ENCODE measurements around the gene MAPKAP1. TPM values are rescaled to one million over a fixed set of nuclear protein-coding genes. Genes with fewer than 3 reads are reported as not detected.
"Not testable (repeated sequence)": the region's sequence is repeated elsewhere in the genome, so short reads cannot be mapped to it uniquely, and the experiment has no call there.

Gene MAPKAP1
- total RNA-seq, 1 experiment from 2014 or later, result 104 TPM

GRCh38 chr9:125412166-125412565, 294.8 kb downstream of the MAPKAP1 start:
- DNase-seq (ENCODE audit: low read depth, low spot score), result no peak
- in situ Hi-C loops (cut with HindIII; ENCODE audit: low pct_unique_long_range_greater_than_20kb, low sequenced_read_pairs), result no loop called here

- no peak for DNase-seq (ENCODE audit: low read depth, low spot score)
These were observed 295.7 kb downstream of the MAPKAP1 start for GRCh38 chr9:125411171-125411756.

GRCh38 chr9:125410522-125410894, 296.5 kb downstream of the MAPKAP1 start:
- in situ Hi-C loops (cut with HindIII; ENCODE audit: low pct_unique_long_range_greater_than_20kb, low sequenced_read_pairs), result no loop called here
- no peak for DNase-seq (ENCODE audit: low read depth, low spot score)

More at GRCh38 chr9:125411171-125411756, 295.7 kb downstream of the MAPKAP1 start:
- in situ Hi-C loops (cut with HindIII; ENCODE audit: low pct_unique_long_range_greater_than_20kb, low sequenced_read_pairs), result no loop called here

GRCh38 chr9:125409637-125410521, 297.1 kb downstream of the MAPKAP1 start:
- peak; percentile 22 for DNase-seq (ENCODE audit: low read depth, low spot score)
- in situ Hi-C loops (cut with HindIII; ENCODE audit: low pct_unique_long_range_greater_than_20kb, low sequenced_read_pairs), result no loop called here

- no peak for DNase-seq (ENCODE audit: low read depth, low spot score)
- in situ Hi-C loops (cut with HindIII; ENCODE audit: low pct_unique_long_range_greater_than_20kb, low sequenced_read_pairs), result no loop called here
These were observed 297.8 kb downstream of the MAPKAP1 start for GRCh38 chr9:125409217-125409636.

- DNase-seq (ENCODE audit: low read depth, low spot score), result peak; percentile 66
- in situ Hi-C loops (cut with HindIII; ENCODE audit: low pct_unique_long_range_greater_than_20kb, low sequenced_read_pairs), result no loop called here
These were observed 298.8 kb downstream of the MAPKAP1 start for GRCh38 chr9:125407974-125408900.

GRCh38 chr9:125407432-125407973, 299.5 kb downstream of the MAPKAP1 start:
- in situ Hi-C loops (cut with HindIII; ENCODE audit: low pct_unique_long_range_greater_than_20kb, low sequenced_read_pairs), result no loop called here

GRCh38 chr9:125406810-125407087, 300.3 kb downstream of the MAPKAP1 start:
- in situ Hi-C loops (cut with HindIII; ENCODE audit: low pct_unique_long_range_greater_than_20kb, low sequenced_read_pairs), result no loop called here
- DNase-seq (ENCODE audit: low read depth, low spot score), result no peak

More at GRCh38 chr9:125407432-125407973, 299.5 kb downstream of the MAPKAP1 start:
- no peak for DNase-seq (ENCODE audit: low read depth, low spot score)

GRCh38 chr9:125405938-125406809, 300.8 kb downstream of the MAPKAP1 start:
- peak; percentile 52 for DNase-seq (ENCODE audit: low read depth, low spot score)
- in situ Hi-C loops (cut with HindIII; ENCODE audit: low pct_unique_long_range_greater_than_20kb, low sequenced_read_pairs), result no loop called here

- in situ Hi-C loops (cut with HindIII; ENCODE audit: low pct_unique_long_range_greater_than_20kb, low sequenced_read_pairs), result no loop called here
These were observed 302.3 kb downstream of the MAPKAP1 start for GRCh38 chr9:125404733-125405132.

GRCh38 chr9:125400725-125401716, 306.0 kb downstream of the MAPKAP1 start:
- in situ Hi-C loops (cut with HindIII; ENCODE audit: low pct_unique_long_range_greater_than_20kb, low sequenced_read_pairs), result no loop called here
- no peak for DNase-seq (ENCODE audit: low read depth, low spot score)

More at GRCh38 chr9:125404733-125405132, 302.3 kb downstream of the MAPKAP1 start:
- DNase-seq (ENCODE audit: low read depth, low spot score), result no peak

- in situ Hi-C loops (cut with HindIII; ENCODE audit: low pct_unique_long_range_greater_than_20kb, low sequenced_read_pairs); DNase-seq (ENCODE audit: low read depth, low spot score): not testable (repeated sequence)
These were observed 306.8 kb downstream of the MAPKAP1 start for GRCh38 chr9:125400232-125400631.

GRCh38 chr9:125399666-125400065, 307.3 kb downstream of the MAPKAP1 start:
- in situ Hi-C loops (cut with HindIII; ENCODE audit: low pct_unique_long_range_greater_than_20kb, low sequenced_read_pairs), result no loop called here
- no peak for DNase-seq (ENCODE audit: low read depth, low spot score)

GRCh38 chr9:125399165-125399564, 307.8 kb downstream of the MAPKAP1 start:
- in situ Hi-C loops (cut with HindIII; ENCODE audit: low pct_unique_long_range_greater_than_20kb, low sequenced_read_pairs), result no loop called here
- no peak for DNase-seq (ENCODE audit: low read depth, low spot score)

- in situ Hi-C loops (cut with HindIII; ENCODE audit: low pct_unique_long_range_greater_than_20kb, low sequenced_read_pairs), result no loop called here
- DNase-seq (ENCODE audit: low read depth, low spot score), result no peak
These were observed 308.8 kb downstream of the MAPKAP1 start for GRCh38 chr9:125398243-125398642.

GRCh38 chr9:125397736-125398135, 309.3 kb downstream of the MAPKAP1 start:
- no peak for DNase-seq (ENCODE audit: low read depth, low spot score)
- in situ Hi-C loops (cut with HindIII; ENCODE audit: low pct_unique_long_range_greater_than_20kb, low sequenced_read_pairs), result no loop called here

All from SK-MEL-5 (cell line).